NB4 (cell line): ENCODE results near the gene YKT6.

Source experiments
- CTCF ChIP-seq: IDR thresholded peaks from one replicate; pipeline ENCODE4 v1.5.1; 2012; ENCODE audit warnings: low read depth, low read length
- MAX ChIP-seq: IDR thresholded peaks from 2 replicates; pipeline ENCODE4 v1.6.1; 2011; ENCODE audit warnings: low read depth, low read length
- MYC ChIP-seq: IDR thresholded peaks from 2 replicates; pipeline ENCODE4 v1.6.1; 2011; ENCODE audit warnings: low read depth, low read length
- POLR2A ChIP-seq: IDR thresholded peaks from 2 replicates; pipeline ENCODE4 v1.6.1; 2011; ENCODE audit warnings: mild to moderate bottlenecking; ENCODE audit not compliant: insufficient read length; ENCODE audit errors: extremely low read depth

DNA sequence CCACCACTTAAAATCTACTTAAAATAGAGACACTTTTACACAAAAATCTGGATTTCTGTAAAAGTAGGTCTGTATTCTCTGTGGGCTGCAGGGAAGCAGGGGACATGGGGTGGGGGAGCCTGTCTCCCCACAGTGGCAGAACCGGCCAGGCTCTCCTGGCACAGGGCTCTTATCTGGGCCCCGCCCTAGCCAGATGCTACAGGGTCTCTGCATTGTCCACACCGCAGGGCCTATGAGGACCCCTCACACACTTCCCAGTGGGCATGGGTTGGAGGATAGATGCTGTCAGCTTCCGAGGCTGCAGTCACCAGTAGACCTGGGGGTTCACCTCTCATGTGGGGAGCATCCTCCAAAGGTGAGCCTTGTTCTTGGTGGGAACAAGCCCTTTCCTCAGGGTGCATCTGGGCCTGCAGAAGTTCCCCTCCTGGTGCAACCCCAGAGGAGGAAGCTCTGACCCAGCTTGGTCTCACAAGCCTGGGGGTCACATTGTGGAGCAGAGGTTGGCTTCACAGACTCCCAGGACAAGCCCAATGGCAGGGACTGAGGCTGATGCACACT lies 44.2 kb upstream of the YKT6 start:
- no peak for TF ChIP-seq CTCF
- TF ChIP-seq POLR2A, result no peak
- no peak for TF ChIP-seq MAX
- TF ChIP-seq MYC, result no peak
